Transverse colon (tissue), 4 donors: ENCODE measurements around the gene HSD3B1. TPM values are rescaled to one million over a fixed set of nuclear protein-coding genes. Genes with fewer than 3 reads are reported as not detected.
"Not testable (repeated sequence)": the region's sequence is repeated elsewhere in the genome, so short reads cannot be mapped to it uniquely, and the experiment has no call there.

ENCODE experiments used
- DNase-seq: peaks from one replicate; pipeline ENCODE4 v3.0.0-alpha.2; 2019
- H3K27ac ChIP-seq, 4 donors: fragments of 200-600 bp; sonication (generic); 2 replicates each; pipeline ENCODE4 v1.5.1; 2016 to 2018; ENCODE audit warnings: inconsistent platforms in 4 of 4
- H3K27me3 ChIP-seq: fragments of 200-600 bp; sonication (generic); 2 replicates; pipeline ENCODE4 v1.5.1; 2017; ENCODE audit warnings: inconsistent platforms
- H3K36me3 ChIP-seq, 4 donors: fragments of 200-600 bp; sonication (generic); 2 replicates each; pipeline ENCODE4 v1.5.1; 2017 to 2019; ENCODE audit warnings: inconsistent platforms in 4 of 4
- H3K4me1 ChIP-seq, 4 donors: fragments of 200-600 bp; sonication (generic); 2 replicates each; pipeline ENCODE4 v1.5.1; 2017 to 2020; ENCODE audit warnings: inconsistent platforms in 4 of 4
- H3K4me3 ChIP-seq, 4 donors: fragments of 200-600 bp; sonication (generic); 1 replicate in 1 of 4; 2 replicates in 3 of 4; pipeline versions ENCODE4 v1.5.1 to v1.6.1; 2017 to 2019; ENCODE audit warnings: inconsistent platforms in 4 of 4
- H3K9me3 ChIP-seq, 2 donors: fragments of 200-600 bp; sonication (generic); 2 replicates each; pipeline ENCODE4 v1.5.1; 2017 to 2019; ENCODE audit warnings: inconsistent platforms in 2 of 2
- EP300 ChIP-seq: sonication (generic); formaldehyde crosslinking; IDR thresholded peaks from one replicate; pipeline ENCODE4 v1.6.1; 2017; ENCODE audit warnings: antibody characterized with exemption, low read depth
- POLR2A ChIP-seq: fragments of 450-650 bp; IDR thresholded peaks from one replicate; pipeline ENCODE4 v1.6.1; 2016; ENCODE audit warnings: antibody characterized with exemption, mild to moderate bottlenecking, moderate library complexity
- POLR2AphosphoS5 ChIP-seq, 3 donors: sonication (generic); formaldehyde crosslinking; IDR thresholded peaks; one replicate each; pipeline ENCODE4 v1.6.1; 2016; ENCODE audit warnings: antibody characterized with exemption in 3 of 3
- WGBS, 2 donors: methylation state at CpG; one replicate each; pipeline ENCODE4 v1.1.5; 2018; ENCODE audit warnings: low coverage in 1 of 2; 5-methylcytosine and 5-hydroxymethylcytosine counted together
- in situ Hi-C, 4 donors: fragments of 200-750 bp; cut with MboI; loops; one replicate each; pipeline versions ENCODE4 v1.15.0 to v1.15.1; 2017; ENCODE audit warnings: low sequenced_read_pairs in 3 of 4, low pct_ligation_motif_present in 1 of 4, low pct_unique_long_range_greater_than_20kb in 1 of 4
- intact Hi-C: fragments of 100-400 bp; cut with DNase I; formaldehyde crosslinking; loops from one replicate; pipeline ENCODE4 v1.15.1; 2023; ENCODE audit warnings: low total_unique reads
- total RNA-seq, 4 donors: library from RNA; depleted of rRNA; stranded (reverse); fragments of >200 nt; gene quantifications; one replicate each; pipeline ENCODE4 v1.1.0, GENCODE V29; 2016
- TF ChIP-seq, protein P1 (sequence below), 5 experiments: fragments of 200-600 bp in 3 of 5; fragments of 450-650 bp in 2 of 5; sonication (generic) in 3 of 5; IDR thresholded peaks; 1 replicate in 2 of 5; 2 replicates in 3 of 5; pipeline ENCODE4 v1.5.1; 2016 to 2017; ENCODE audit warnings: antibody characterized with exemption in 5 of 5, inconsistent platforms in 3 of 5, mild to moderate bottlenecking in 2 of 5, moderate library complexity in 1 of 5

HSD3B1 gene
- total RNA-seq, 4 donors from 2014 or later: 0.32 to 1.5 TPM; not detected in 2

DNA sequence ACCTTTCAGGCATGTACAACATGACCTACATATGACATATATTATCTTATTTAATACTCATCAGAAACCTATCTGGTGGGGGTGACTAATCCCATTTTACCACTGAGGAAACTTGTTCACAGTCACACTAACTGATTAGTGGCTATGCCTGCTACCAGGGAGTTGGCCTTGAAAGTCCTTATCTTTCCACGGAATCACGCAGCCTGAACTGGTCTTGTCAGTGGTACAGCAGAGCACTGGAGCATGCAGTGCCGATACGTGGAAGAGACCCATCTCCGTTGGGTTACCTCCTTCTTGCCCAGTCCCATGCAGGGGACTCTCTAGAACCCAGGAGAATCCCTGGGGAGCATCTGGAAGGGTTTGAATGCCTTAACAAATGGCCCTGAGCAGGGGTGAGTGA is 8.2 kb downstream of the HSD3B1 start:
- H3K36me3 ChIP-seq: no peaks in the 10 kb centered on the region
- no peaks in the 10 kb centered on the region for H3K27me3 ChIP-seq
- intact Hi-C loops: no loop called here
- no peaks in the 10 kb centered on the region for H3K9me3 ChIP-seq
- H3K4me3 ChIP-seq: no peak overlapping the region
- H3K4me1 ChIP-seq: no peaks in the 10 kb centered on the region
- no peak overlapping the region for H3K27ac ChIP-seq
- WGBS, 2 donors: 92% methylated on average over 5 of the region's 5 CpGs; no CpG with 5 or more reads in 1 of the 2 donors
- in situ Hi-C loops: no loop called here
- TF ChIP-seq, protein P1, sequence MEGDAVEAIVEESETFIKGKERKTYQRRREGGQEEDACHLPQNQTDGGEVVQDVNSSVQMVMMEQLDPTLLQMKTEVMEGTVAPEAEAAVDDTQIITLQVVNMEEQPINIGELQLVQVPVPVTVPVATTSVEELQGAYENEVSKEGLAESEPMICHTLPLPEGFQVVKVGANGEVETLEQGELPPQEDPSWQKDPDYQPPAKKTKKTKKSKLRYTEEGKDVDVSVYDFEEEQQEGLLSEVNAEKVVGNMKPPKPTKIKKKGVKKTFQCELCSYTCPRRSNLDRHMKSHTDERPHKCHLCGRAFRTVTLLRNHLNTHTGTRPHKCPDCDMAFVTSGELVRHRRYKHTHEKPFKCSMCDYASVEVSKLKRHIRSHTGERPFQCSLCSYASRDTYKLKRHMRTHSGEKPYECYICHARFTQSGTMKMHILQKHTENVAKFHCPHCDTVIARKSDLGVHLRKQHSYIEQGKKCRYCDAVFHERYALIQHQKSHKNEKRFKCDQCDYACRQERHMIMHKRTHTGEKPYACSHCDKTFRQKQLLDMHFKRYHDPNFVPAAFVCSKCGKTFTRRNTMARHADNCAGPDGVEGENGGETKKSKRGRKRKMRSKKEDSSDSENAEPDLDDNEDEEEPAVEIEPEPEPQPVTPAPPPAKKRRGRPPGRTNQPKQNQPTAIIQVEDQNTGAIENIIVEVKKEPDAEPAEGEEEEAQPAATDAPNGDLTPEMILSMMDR (IDR thresholded peaks at IDR 0.05): no peak
- TF ChIP-seq EP300 (no peak), POLR2A (no peak)
- no peak for DNase-seq

DNA sequence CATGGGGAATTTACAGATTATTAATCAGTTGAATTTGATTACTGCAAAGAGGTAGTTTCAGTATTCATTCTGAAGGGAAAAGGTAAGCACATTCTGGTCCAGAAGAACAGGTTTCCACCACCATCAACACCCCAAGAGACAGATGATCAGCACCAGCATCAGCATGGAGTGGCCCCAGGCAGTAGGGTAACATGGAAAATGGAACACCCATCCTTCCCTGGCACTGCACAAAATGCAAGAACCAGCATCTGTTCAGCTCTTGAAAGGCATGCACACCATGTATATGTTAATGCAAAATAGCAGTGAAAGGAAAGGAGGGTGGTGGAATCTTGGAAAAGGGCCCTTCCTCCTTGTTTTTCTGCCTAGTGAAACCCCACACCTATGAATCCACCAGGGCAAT is 9.2 kb downstream of the HSD3B1 start:
- no peak for DNase-seq
- Histone ChIP-seq H3K4me3 (no peak overlapping the region), H3K27ac (no peak overlapping the region), H3K9me3 (no peaks in the 10 kb centered on the region), H3K27me3 (no peaks in the 10 kb centered on the region), H3K36me3 (no peaks in the 10 kb centered on the region), H3K4me1 (no peaks in the 10 kb centered on the region)
- no peak for TF ChIP-seq EP300
- TF ChIP-seq POLR2A: no peak
- TF ChIP-seq, protein P1 (IDR thresholded peaks at IDR 0.05): no peak
- TF ChIP-seq POLR2AphosphoS5 (IDR thresholded peaks at IDR 0.05): no peak
- intact Hi-C loops (no loop called here), in situ Hi-C loops (no loop called here)

DNA sequence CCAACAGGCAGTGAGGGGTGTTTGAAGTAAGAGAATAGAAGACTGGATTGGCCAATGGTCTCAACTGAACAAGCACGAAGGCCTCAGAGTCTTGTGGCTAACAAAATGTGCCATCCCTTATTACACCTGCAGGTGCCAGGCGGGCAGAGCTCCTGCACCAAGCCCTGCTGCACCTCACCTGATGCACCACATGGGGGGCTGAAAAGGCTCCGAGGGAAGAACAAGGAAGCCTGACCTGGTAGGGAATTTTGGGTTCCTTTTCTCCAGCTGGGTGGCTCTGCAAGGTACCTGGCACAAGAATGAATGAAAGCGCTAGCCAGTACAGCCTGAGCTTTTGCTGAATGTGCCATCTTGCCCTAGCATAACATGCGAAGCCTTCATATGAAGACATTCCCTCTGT is 9.7 kb downstream of the HSD3B1 start:
- Histone ChIP-seq H3K27ac (no peak overlapping the region), H3K27me3 (no peaks in the 10 kb centered on the region), H3K9me3 (no peaks in the 10 kb centered on the region), H3K4me3 (no peak overlapping the region), H3K4me1 (no peaks in the 10 kb centered on the region), H3K36me3 (no peaks in the 10 kb centered on the region)
- WGBS, 2 donors: 60 to 89% methylated on average over 1 to 5 of the region's 5 CpGs
- intact Hi-C loops: no loop called here
- TF ChIP-seq EP300: no peak
- no peak for TF ChIP-seq POLR2A
- TF ChIP-seq, protein P1 (IDR thresholded peaks at IDR 0.05): no peak
- TF ChIP-seq POLR2AphosphoS5 (IDR thresholded peaks at IDR 0.05): no peak
- DNase-seq: no peak
- in situ Hi-C loops: no loop called here

DNA sequence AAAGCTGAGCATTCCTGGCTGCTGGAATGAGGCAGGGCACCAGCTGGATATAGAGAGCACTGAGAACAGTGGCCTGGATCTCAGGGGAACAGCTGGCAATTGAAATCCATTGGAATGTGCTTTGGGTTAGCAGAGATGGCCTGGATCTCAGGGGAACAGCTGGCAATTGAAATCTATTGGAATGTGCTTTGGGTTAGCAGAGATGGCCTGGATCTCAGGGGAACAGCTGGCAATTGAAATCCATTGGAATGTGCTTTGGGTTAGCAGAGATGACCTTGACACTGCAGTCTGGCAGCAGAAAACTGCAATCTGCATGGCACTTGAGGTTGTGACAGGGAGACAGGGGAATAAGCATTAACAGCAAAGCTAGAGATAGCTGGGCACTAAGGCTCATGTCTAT is 10.7 kb downstream of the HSD3B1 start:
- H3K27me3 ChIP-seq, H3K27ac ChIP-seq, H3K9me3 ChIP-seq, H3K4me3 ChIP-seq, DNase-seq, intact Hi-C loops, in situ Hi-C loops, H3K4me1 ChIP-seq, H3K36me3 ChIP-seq: not testable (repeated sequence)

DNA sequence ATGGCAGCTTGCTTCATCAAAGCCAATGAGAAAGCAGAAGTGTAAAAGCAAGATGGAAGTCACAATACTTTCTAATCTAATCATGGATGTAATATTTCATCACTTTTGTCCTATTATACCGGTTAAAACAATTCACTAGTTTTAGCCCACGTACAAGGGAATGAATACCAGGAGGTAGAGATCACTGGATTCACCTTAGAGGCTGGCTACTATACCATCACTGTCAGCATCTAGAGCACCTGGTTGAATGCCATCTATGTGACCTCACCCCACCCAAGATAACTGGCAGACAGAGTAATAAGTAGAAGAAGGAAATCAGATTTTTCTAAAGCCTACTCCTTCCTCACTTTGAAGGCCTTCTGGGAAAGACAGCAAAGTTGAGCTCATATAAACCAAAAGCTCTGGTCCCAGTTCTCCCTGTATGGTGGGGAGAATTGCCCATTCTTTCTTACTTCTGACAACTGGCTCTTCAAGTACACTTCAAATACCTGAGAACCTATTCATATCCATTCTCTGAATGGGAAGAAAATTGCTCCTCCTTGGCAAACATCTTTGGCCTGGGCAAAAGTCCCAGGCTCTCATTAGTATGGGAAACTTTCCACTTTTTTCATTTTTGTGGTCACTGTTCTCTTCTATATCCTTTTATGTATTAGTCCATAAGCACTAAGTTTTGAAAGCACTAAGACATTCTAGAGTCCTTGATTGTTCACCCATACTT is 24.8 kb downstream of the HSD3B1 start:
- no peaks in the 10 kb centered on the region for H3K27me3 ChIP-seq
- H3K36me3 ChIP-seq: no peaks in the 10 kb centered on the region
- H3K4me1 ChIP-seq: no peaks in the 10 kb centered on the region
- TF ChIP-seq POLR2AphosphoS5 (IDR thresholded peaks at IDR 0.05) (no peak), POLR2A (no peak), EP300 (no peak)
- TF ChIP-seq, protein P1 (IDR thresholded peaks at IDR 0.05): no peak
- no peak overlapping the region for H3K4me3 ChIP-seq
- intact Hi-C loops: no loop called here
- no peaks in the 10 kb centered on the region for H3K9me3 ChIP-seq
- WGBS, 2 donors: 78 to 91% methylated on average over 2 of the region's 2 CpGs
- in situ Hi-C loops: no loop called here
- no peak for DNase-seq
- no peak overlapping the region for H3K27ac ChIP-seq
